ENCODE data around the gene CARMIL1.

Gene CARMIL1

GRCh38 chr6:25342802-25343201, 63.6 kb downstream of the CARMIL1 start:
- Histone ChIP-seq H3K9ac (ENCODE audit: low read depth, low read length) (no peak overlapping the region), H3K27me3 (ENCODE audit: control insufficient read depth, insufficient read depth, low read length) (no peaks in the 10 kb centered on the region), H3K9me3 (ENCODE audit: control insufficient read depth, insufficient read depth, low read length) (no peaks in the 10 kb centered on the region), H3K36me3 (ENCODE audit: control insufficient read depth, insufficient read depth, low read length) (no peaks in the 10 kb centered on the region), H3K4me3 (ENCODE audit: low read depth, low read length) (no peak overlapping the region), H3K4me1 (ENCODE audit: control insufficient read depth, insufficient read depth, low read length) (peaks cover 24% of the 10 kb centered on the region)

GRCh38 chr6:25343984-25344383, 64.8 kb downstream of the CARMIL1 start:
- Histone ChIP-seq H3K9me3 (ENCODE audit: control insufficient read depth, insufficient read depth, low read length) (no peaks in the 10 kb centered on the region), H3K4me3 (ENCODE audit: low read depth, low read length) (no peak overlapping the region), H3K27me3 (ENCODE audit: control insufficient read depth, insufficient read depth, low read length) (no peaks in the 10 kb centered on the region), H3K4me1 (ENCODE audit: control insufficient read depth, insufficient read depth, low read length) (peaks cover 24% of the 10 kb centered on the region), H3K36me3 (ENCODE audit: control insufficient read depth, insufficient read depth, low read length) (no peaks in the 10 kb centered on the region), H3K9ac (ENCODE audit: low read depth, low read length) (no peak overlapping the region)

GRCh38 chr6:25344827-25345226, 65.7 kb downstream of the CARMIL1 start:
- Histone ChIP-seq H3K9ac (ENCODE audit: low read depth, low read length) (no peak overlapping the region), H3K9me3 (ENCODE audit: control insufficient read depth, insufficient read depth, low read length) (no peaks in the 10 kb centered on the region), H3K27me3 (ENCODE audit: control insufficient read depth, insufficient read depth, low read length) (no peaks in the 10 kb centered on the region), H3K36me3 (ENCODE audit: control insufficient read depth, insufficient read depth, low read length) (no peaks in the 10 kb centered on the region), H3K4me1 (ENCODE audit: control insufficient read depth, insufficient read depth, low read length) (peaks cover 24% of the 10 kb centered on the region), H3K4me3 (ENCODE audit: low read depth, low read length) (no peak overlapping the region)

- Histone ChIP-seq H3K27me3 (ENCODE audit: control insufficient read depth, insufficient read depth, low read length) (no peaks in the 10 kb centered on the region), H3K9me3 (ENCODE audit: control insufficient read depth, insufficient read depth, low read length) (no peaks in the 10 kb centered on the region), H3K9ac (ENCODE audit: low read depth, low read length) (no peak overlapping the region), H3K4me1 (ENCODE audit: control insufficient read depth, insufficient read depth, low read length) (peaks cover 20% of the 10 kb centered on the region), H3K36me3 (ENCODE audit: control insufficient read depth, insufficient read depth, low read length) (no peaks in the 10 kb centered on the region), H3K4me3 (ENCODE audit: low read depth, low read length) (no peak overlapping the region)
Observed at GRCh38 chr6:25346064-25346463, 66.9 kb downstream of the CARMIL1 start.

GRCh38 chr6:25350573-25350972, 71.4 kb downstream of the CARMIL1 start:
- H3K9ac ChIP-seq (ENCODE audit: low read depth, low read length): no peak overlapping the region
- no peak overlapping the region for H3K4me3 ChIP-seq (ENCODE audit: low read depth, low read length)
- H3K36me3 ChIP-seq (ENCODE audit: control insufficient read depth, insufficient read depth, low read length): no peaks in the 10 kb centered on the region
- H3K27me3 ChIP-seq (ENCODE audit: control insufficient read depth, insufficient read depth, low read length): no peaks in the 10 kb centered on the region
- no peaks in the 10 kb centered on the region for H3K9me3 ChIP-seq (ENCODE audit: control insufficient read depth, insufficient read depth, low read length)
- peaks cover 5% of the 10 kb centered on the region for H3K4me1 ChIP-seq (ENCODE audit: control insufficient read depth, insufficient read depth, low read length)

- Histone ChIP-seq H3K9ac (ENCODE audit: low read depth, low read length) (no peak overlapping the region), H3K4me3 (ENCODE audit: low read depth, low read length) (no peak overlapping the region), H3K36me3 (ENCODE audit: control insufficient read depth, insufficient read depth, low read length) (no peaks in the 10 kb centered on the region), H3K9me3 (ENCODE audit: control insufficient read depth, insufficient read depth, low read length) (no peaks in the 10 kb centered on the region), H3K4me1 (ENCODE audit: control insufficient read depth, insufficient read depth, low read length) (no peaks in the 10 kb centered on the region), H3K27me3 (ENCODE audit: control insufficient read depth, insufficient read depth, low read length) (no peaks in the 10 kb centered on the region)
Observed at GRCh38 chr6:25351485-25351884, 72.3 kb downstream of the CARMIL1 start.

- Histone ChIP-seq H3K9ac (ENCODE audit: low read depth, low read length) (no peak overlapping the region), H3K27me3 (ENCODE audit: control insufficient read depth, insufficient read depth, low read length) (no peaks in the 10 kb centered on the region), H3K4me3 (ENCODE audit: low read depth, low read length) (no peak overlapping the region), H3K4me1 (ENCODE audit: control insufficient read depth, insufficient read depth, low read length) (no peaks in the 10 kb centered on the region), H3K36me3 (ENCODE audit: control insufficient read depth, insufficient read depth, low read length) (no peaks in the 10 kb centered on the region), H3K9me3 (ENCODE audit: control insufficient read depth, insufficient read depth, low read length) (no peaks in the 10 kb centered on the region)
Observed at GRCh38 chr6:25352285-25352684, 73.1 kb downstream of the CARMIL1 start.

- Histone ChIP-seq H3K9me3 (ENCODE audit: control insufficient read depth, insufficient read depth, low read length) (no peaks in the 10 kb centered on the region), H3K4me3 (ENCODE audit: low read depth, low read length) (no peak overlapping the region), H3K27me3 (ENCODE audit: control insufficient read depth, insufficient read depth, low read length) (no peaks in the 10 kb centered on the region), H3K36me3 (ENCODE audit: control insufficient read depth, insufficient read depth, low read length) (no peaks in the 10 kb centered on the region), H3K4me1 (ENCODE audit: control insufficient read depth, insufficient read depth, low read length) (peaks cover 5% of the 10 kb centered on the region), H3K9ac (ENCODE audit: low read depth, low read length) (no peak overlapping the region)
Observed at GRCh38 chr6:25354078-25354932, 75.1 kb downstream of the CARMIL1 start.

- Histone ChIP-seq H3K4me1 (ENCODE audit: control insufficient read depth, insufficient read depth, low read length) (peaks cover 17% of the 10 kb centered on the region), H3K27me3 (ENCODE audit: control insufficient read depth, insufficient read depth, low read length) (no peaks in the 10 kb centered on the region), H3K9me3 (ENCODE audit: control insufficient read depth, insufficient read depth, low read length) (no peaks in the 10 kb centered on the region), H3K4me3 (ENCODE audit: low read depth, low read length) (no peak overlapping the region), H3K9ac (ENCODE audit: low read depth, low read length) (no peak overlapping the region), H3K36me3 (ENCODE audit: control insufficient read depth, insufficient read depth, low read length) (no peaks in the 10 kb centered on the region)
Observed at GRCh38 chr6:25359191-25359861, 80.2 kb downstream of the CARMIL1 start.

- Histone ChIP-seq H3K4me1 (ENCODE audit: control insufficient read depth, insufficient read depth, low read length) (peaks cover 17% of the 10 kb centered on the region), H3K27me3 (ENCODE audit: control insufficient read depth, insufficient read depth, low read length) (no peaks in the 10 kb centered on the region), H3K4me3 (ENCODE audit: low read depth, low read length) (no peak overlapping the region), H3K36me3 (ENCODE audit: control insufficient read depth, insufficient read depth, low read length) (no peaks in the 10 kb centered on the region), H3K9me3 (ENCODE audit: control insufficient read depth, insufficient read depth, low read length) (no peaks in the 10 kb centered on the region), H3K9ac (ENCODE audit: low read depth, low read length) (no peak overlapping the region)
Observed at GRCh38 chr6:25359891-25360290, 80.7 kb downstream of the CARMIL1 start.

- Histone ChIP-seq H3K36me3 (ENCODE audit: control insufficient read depth, insufficient read depth, low read length) (no peaks in the 10 kb centered on the region), H3K4me3 (ENCODE audit: low read depth, low read length) (no peak overlapping the region), H3K9me3 (ENCODE audit: control insufficient read depth, insufficient read depth, low read length) (no peaks in the 10 kb centered on the region), H3K9ac (ENCODE audit: low read depth, low read length) (no peak overlapping the region), H3K4me1 (ENCODE audit: control insufficient read depth, insufficient read depth, low read length) (peaks cover 17% of the 10 kb centered on the region), H3K27me3 (ENCODE audit: control insufficient read depth, insufficient read depth, low read length) (no peaks in the 10 kb centered on the region)
Observed at GRCh38 chr6:25360621-25361020, 81.4 kb downstream of the CARMIL1 start.

- Histone ChIP-seq H3K4me1 (ENCODE audit: control insufficient read depth, insufficient read depth, low read length) (peaks cover 23% of the 10 kb centered on the region), H3K9me3 (ENCODE audit: control insufficient read depth, insufficient read depth, low read length) (no peaks in the 10 kb centered on the region), H3K27me3 (ENCODE audit: control insufficient read depth, insufficient read depth, low read length) (no peaks in the 10 kb centered on the region), H3K36me3 (ENCODE audit: control insufficient read depth, insufficient read depth, low read length) (no peaks in the 10 kb centered on the region), H3K9ac (ENCODE audit: low read depth, low read length) (no peak overlapping the region), H3K4me3 (ENCODE audit: low read depth, low read length) (no peak overlapping the region)
Observed at GRCh38 chr6:25363427-25363826, 84.3 kb downstream of the CARMIL1 start.
